ENCODE results near the gene SLC13A3.

SLC13A3 gene

DNA sequence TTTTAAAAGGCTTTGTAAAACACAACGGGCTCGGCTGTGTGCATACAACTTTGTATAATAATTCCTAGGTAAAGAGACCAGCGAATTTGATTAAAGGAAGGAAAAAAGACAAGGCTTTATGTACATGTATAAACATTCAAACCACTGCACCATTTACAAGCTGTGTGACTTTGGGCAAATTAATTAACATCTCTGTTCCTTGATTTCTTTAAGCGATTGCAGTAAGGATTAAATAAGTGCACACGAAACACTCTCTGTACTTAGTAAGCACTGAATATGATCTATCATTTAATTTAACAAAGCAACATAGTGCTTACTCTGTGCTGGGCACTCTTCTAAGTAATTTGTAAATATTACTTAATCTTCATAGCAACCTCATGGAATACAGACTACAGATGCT, 81.3 kb downstream of the SLC13A3 start:
- in situ Hi-C loops (cut with MboI; ENCODE audit: low pct_unique_long_range_greater_than_20kb, low sequenced_read_pairs, unreplicated experiment), result no loop called here
- TF ChIP-seq CTCF (IDR thresholded peaks at IDR 0.05; ENCODE audit: extremely low read depth, insufficient read depth, missing control alignments), result no peak
- no peak for DNase-seq (ENCODE audit: low spot score)

GRCh38 chr20:46568570-46569129, 82.6 kb downstream of the SLC13A3 start:
- DNase-seq (ENCODE audit: low spot score), result no peak
- in situ Hi-C loops (cut with MboI; ENCODE audit: low pct_unique_long_range_greater_than_20kb, low sequenced_read_pairs, unreplicated experiment), result no loop called here
- no peak for TF ChIP-seq CTCF (IDR thresholded peaks at IDR 0.05; ENCODE audit: extremely low read depth, insufficient read depth, missing control alignments)

DNA sequence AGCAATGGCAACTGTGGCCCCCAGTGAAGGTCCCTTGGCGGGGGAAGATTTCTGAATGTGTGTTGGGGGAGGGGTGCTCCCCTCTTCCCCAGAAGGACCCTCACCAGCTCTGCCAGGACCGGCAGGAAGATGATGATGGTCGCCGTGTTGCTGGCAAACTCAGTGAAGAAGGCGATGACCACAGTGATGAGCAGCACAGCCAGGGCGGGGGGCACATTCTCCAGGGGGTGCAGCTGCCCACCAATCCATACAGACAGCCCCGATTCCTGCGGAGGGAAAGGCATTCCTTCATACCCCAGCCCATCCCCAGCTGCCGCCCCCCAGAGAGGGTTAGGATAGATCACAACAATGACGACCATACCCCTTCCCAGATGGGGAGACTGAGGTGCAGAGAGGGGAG, 85.1 kb downstream of the SLC13A3 start:
- in situ Hi-C loops (cut with MboI; ENCODE audit: low pct_unique_long_range_greater_than_20kb, low sequenced_read_pairs, unreplicated experiment), result no loop called here
- TF ChIP-seq CTCF (IDR thresholded peaks at IDR 0.05; ENCODE audit: extremely low read depth, insufficient read depth, missing control alignments), result no peak
- DNase-seq (ENCODE audit: low spot score), result no peak

DNA sequence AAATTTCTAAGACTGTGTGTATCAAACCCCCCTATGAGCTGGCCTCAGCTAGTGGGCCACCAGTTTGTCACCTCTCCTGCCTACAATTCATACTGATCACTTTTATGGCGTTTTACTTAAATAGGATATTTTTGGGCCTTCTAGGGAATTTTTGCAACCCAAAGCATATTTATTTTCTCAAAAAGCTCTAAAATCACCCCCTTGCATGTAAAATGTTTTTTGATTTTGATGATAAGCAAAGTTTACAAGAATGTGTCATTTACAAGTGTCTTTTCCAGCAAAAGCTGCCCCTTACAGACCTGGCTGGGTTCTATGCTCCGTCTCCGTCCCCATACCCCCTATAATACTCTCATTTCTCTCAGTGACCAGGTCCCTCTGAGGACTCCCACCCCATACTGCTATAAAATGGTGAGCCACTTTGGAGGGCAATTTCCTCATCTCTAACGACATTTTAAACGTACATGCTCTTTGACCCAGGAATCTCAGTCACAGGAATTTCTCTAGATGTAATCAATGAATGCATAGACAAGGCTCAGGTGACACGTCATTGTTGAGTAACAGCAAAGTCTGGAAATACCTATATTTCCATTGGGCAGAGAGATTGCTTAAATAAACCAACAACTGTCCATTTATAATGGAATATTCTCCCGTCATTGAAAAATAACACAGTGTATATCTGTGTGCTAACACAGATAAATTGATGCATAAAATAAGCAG, 86.9 kb downstream of the SLC13A3 start:
- no peak for TF ChIP-seq CTCF (IDR thresholded peaks at IDR 0.05; ENCODE audit: extremely low read depth, insufficient read depth, missing control alignments)
- no peak for DNase-seq (ENCODE audit: low spot score)
- in situ Hi-C loops (cut with MboI; ENCODE audit: low pct_unique_long_range_greater_than_20kb, low sequenced_read_pairs, unreplicated experiment), result no loop called here

GRCh38 chr20:46563860-46564221, 87.4 kb downstream of the SLC13A3 start:
- no peak for TF ChIP-seq CTCF (IDR thresholded peaks at IDR 0.05; ENCODE audit: extremely low read depth, insufficient read depth, missing control alignments)
- in situ Hi-C loops (cut with MboI; ENCODE audit: low pct_unique_long_range_greater_than_20kb, low sequenced_read_pairs, unreplicated experiment), result no loop called here
- DNase-seq (ENCODE audit: low spot score), result no peak

DNA sequence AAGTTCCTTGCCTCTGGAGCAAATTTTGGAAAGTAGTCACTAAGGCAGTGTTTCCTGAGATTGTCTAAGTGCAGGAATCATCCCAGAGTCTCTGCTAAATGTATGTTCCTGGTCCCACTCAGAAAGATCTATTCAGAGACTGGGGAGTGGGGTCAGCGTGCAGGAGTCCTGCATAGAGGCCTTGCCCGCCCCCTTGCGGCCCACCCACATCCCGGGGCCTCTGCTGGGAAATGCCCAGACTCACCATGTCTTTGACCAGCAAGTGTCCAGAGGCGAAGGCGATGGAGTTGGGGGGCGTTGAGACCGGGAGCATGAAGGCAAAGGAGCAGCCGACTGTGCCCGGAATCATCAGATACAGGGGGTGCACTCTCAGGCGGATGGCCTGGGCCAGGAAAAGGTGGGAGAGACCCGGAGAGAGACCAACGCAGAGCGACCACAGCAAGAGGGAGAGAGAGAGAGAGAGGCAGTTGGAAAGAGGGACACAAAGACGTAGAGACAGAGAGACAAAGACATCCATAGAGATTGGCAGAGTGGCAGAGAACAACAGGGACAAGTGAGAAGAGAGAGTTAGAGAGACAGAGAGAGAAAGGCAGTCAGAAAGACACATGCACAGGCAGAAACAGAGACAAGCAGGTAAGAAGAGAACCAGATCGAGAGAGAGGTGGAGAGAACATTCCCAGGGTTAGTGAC, 87.9 kb downstream of the SLC13A3 start:
- DNase-seq (ENCODE audit: low spot score), result no peak
- TF ChIP-seq CTCF (IDR thresholded peaks at IDR 0.05; ENCODE audit: extremely low read depth, insufficient read depth, missing control alignments), result peak; percentile 6
- in situ Hi-C loops (cut with MboI; ENCODE audit: low pct_unique_long_range_greater_than_20kb, low sequenced_read_pairs, unreplicated experiment), result no loop called here

Measured in GM13977 (cell line).